Measurements from ENCODE around the gene CDK2AP2.

Gene CDK2AP2

DNA sequence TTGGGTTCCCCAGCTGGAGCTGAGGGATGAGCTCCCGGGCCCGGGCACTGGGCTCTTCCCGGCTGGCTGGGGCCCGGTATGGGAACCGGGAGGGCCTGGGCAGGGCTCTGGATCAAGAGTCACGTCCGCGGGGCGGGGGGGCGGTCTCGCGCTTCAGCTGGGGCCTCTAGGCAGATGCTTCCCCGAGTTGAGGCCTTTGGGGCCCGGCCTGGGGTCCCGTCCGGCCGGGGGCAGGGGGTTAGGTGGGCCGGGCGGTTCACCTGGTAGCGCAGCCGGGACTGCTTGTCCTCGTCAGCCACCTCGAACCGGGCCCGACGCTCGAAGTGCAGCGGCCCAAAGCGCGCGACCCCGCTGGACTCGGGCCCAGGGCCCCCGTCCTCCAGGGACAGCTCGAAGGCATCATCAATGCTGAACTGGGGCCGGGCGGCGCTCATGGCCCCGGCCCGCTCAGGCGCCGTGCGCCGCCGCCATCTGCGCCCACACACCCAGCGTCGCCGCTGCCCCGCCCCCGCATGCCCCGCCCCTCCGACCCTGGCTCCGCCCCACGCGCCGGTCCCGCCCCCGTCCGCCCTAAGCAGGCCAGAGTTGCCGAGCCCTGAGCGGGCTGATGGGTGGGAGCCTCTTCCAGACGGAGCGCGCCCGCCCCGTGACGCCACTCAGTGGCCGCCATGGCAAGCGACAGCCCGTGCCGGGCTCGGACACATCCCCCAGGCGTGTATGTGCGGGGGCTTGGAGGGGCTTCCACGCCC lies 39.0 kb downstream of the CDK2AP2 start, which contains the start of gene TMEM134:
TMEM134 (minus strand) TSS at position 493 of the 749 bp plus-strand sequence; CDS start at position 434, 59 bp downstream.
- no peaks in the 10 kb centered on the region for H3K9me3 ChIP-seq (ENCODE audit: control insufficient read depth, low read length)
- H3K27ac ChIP-seq (ENCODE audit: low read length, poor library complexity, severe bottlenecking): peak within 1 kb of the TSS; percentile 61
- H3K79me1 ChIP-seq (replicated peaks; ENCODE audit: low read length, poor library complexity, severe bottlenecking): peaks cover 17% of the 10 kb centered on the region
- H3K9ac ChIP-seq (ENCODE audit: low read length): peak within 1 kb of the TSS; percentile 94
- H2BK5ac ChIP-seq (ENCODE audit: low read depth, low read length, poor library complexity, severe bottlenecking): peak within 1 kb of the TSS; percentile 77
- peak within 1 kb of the TSS; percentile 18 for H2AK5ac ChIP-seq (ENCODE audit: low read length, severe bottlenecking)
- peaks cover 13 to 15% of the 10 kb centered on the region in 2 experiments for H3K36me3 ChIP-seq (ENCODE audit: control insufficient read depth in 1 of 2, insufficient read depth in 2 of 2, low read depth in 1 of 2, low read length in 2 of 2)
- peak; percentile 92 for DNase-seq
- peak within 1 kb of the TSS; percentile 81 to 89 for H3K18ac ChIP-seq (ENCODE audit: low read depth in 1 of 2, low read length in 2 of 2)
- peak within 1 kb of the TSS; percentile 86 for H3K4me2 ChIP-seq (ENCODE audit: low read length, poor library complexity, severe bottlenecking)
- H2BK15ac ChIP-seq (ENCODE audit: low read depth, poor library complexity, severe bottlenecking): peak within 1 kb of the TSS; percentile 97
- peak within 1 kb of the TSS in 1 of 2 experiments; percentile 95 for H3K23ac ChIP-seq (ENCODE audit: low read length in 2 of 2)
- peak within 1 kb of the TSS; percentile 89 for H4K91ac ChIP-seq (ENCODE audit: low read length)
- under 1% methylated on average over 76 of the region's 76 CpGs for WGBS
- peak within 1 kb of the TSS; percentile 88 for H3K4me3 ChIP-seq (ENCODE audit: insufficient read depth in 1 of 2, low read depth in 1 of 2, low read length in 2 of 2)
- peak within 1 kb of the TSS in 1 of 2 experiments; percentile 97 for H3K14ac ChIP-seq (ENCODE audit: low read length in 2 of 2)
- H3K4me1 ChIP-seq (ENCODE audit: control insufficient read depth, insufficient read depth, low read depth, low read length): peaks cover 29% of the 10 kb centered on the region
- peak within 1 kb of the TSS; percentile 66 for H2AFZ ChIP-seq (ENCODE audit: low read depth, low read length)
- H3K4ac ChIP-seq (ENCODE audit: low read depth in 1 of 2, low read length in 2 of 2): peak within 1 kb of the TSS; percentile 26 to 90
- H4K8ac ChIP-seq (ENCODE audit: low read length): peak within 1 kb of the TSS; percentile 98
- no peak within 1 kb of the TSS for H2BK120ac ChIP-seq (ENCODE audit: low read depth, low read length)
- H2BK12ac ChIP-seq (ENCODE audit: low read length in 2 of 2): peak within 1 kb of the TSS in 1 of 2 experiments; percentile 29
- H3K27me3 ChIP-seq (ENCODE audit: control insufficient read depth in 1 of 2, insufficient read depth in 1 of 2, low read length in 2 of 2): no peaks in the 10 kb centered on the region

DNA sequence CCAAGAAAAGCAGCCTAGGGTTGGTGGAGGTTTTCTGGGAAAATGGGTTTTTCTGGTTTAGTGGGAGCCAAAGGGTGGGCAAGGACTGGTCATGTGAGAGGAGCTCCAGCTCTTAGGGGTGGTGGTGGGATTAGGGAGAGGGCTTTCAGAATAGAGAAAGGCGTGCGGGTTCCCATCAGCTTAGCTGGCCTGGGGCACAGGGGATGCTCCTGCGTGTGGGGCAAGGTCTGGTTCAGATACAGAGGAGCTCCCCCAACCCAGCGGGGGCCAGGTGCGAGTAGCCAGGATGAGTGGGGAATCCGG lies 39.6 kb downstream of the CDK2AP2 start:
- H3K14ac ChIP-seq (ENCODE audit: low read length in 2 of 2): no peak overlapping the region
- peak overlapping the region in 1 of 2 experiments; percentile 81 for H3K18ac ChIP-seq (ENCODE audit: low read depth in 1 of 2, low read length in 2 of 2)
- H3K4me3 ChIP-seq (ENCODE audit: insufficient read depth in 1 of 2, low read depth in 1 of 2, low read length in 2 of 2): peak overlapping the region; percentile 84 to 88
- H3K9me3 ChIP-seq (ENCODE audit: control insufficient read depth, low read length): no peaks in the 10 kb centered on the region
- no peak overlapping the region for H4K8ac ChIP-seq (ENCODE audit: low read length)
- peak overlapping the region; percentile 18 for H2AK5ac ChIP-seq (ENCODE audit: low read length, severe bottlenecking)
- peaks cover 17% of the 10 kb centered on the region for H3K79me1 ChIP-seq (replicated peaks; ENCODE audit: low read length, poor library complexity, severe bottlenecking)
- H3K23ac ChIP-seq (ENCODE audit: low read length in 2 of 2): peak overlapping the region in 1 of 2 experiments; percentile 26
- peak overlapping the region; percentile 86 for H3K4me2 ChIP-seq (ENCODE audit: low read length, poor library complexity, severe bottlenecking)
- peaks cover 13 to 17% of the 10 kb centered on the region in 2 experiments for H3K36me3 ChIP-seq (ENCODE audit: control insufficient read depth in 1 of 2, insufficient read depth in 2 of 2, low read depth in 1 of 2, low read length in 2 of 2)
- DNase-seq: no peak
- H2BK15ac ChIP-seq (ENCODE audit: low read depth, poor library complexity, severe bottlenecking): no peak overlapping the region
- 33% methylated on average over 6 of the region's 6 CpGs for WGBS
- no peaks in the 10 kb centered on the region for H3K27me3 ChIP-seq (ENCODE audit: control insufficient read depth in 1 of 2, insufficient read depth in 1 of 2, low read length in 2 of 2)
- H3K9ac ChIP-seq (ENCODE audit: low read length): peak overlapping the region; percentile 87
- H2AFZ ChIP-seq (ENCODE audit: low read depth, low read length): no peak overlapping the region
- peak overlapping the region in 1 of 2 experiments; percentile 90 for H3K4ac ChIP-seq (ENCODE audit: low read depth in 1 of 2, low read length in 2 of 2)
- H2BK12ac ChIP-seq (ENCODE audit: low read length in 2 of 2): peak overlapping the region in 1 of 2 experiments; percentile 29
- H3K4me1 ChIP-seq (ENCODE audit: control insufficient read depth, insufficient read depth, low read depth, low read length): peaks cover 32% of the 10 kb centered on the region
- H4K91ac ChIP-seq (ENCODE audit: low read length): peak overlapping the region; percentile 43
- H2BK5ac ChIP-seq (ENCODE audit: low read depth, low read length, poor library complexity, severe bottlenecking): peak overlapping the region; percentile 77
- H3K27ac ChIP-seq (ENCODE audit: low read length, poor library complexity, severe bottlenecking): peak overlapping the region; percentile 31
- no peak overlapping the region for H2BK120ac ChIP-seq (ENCODE audit: low read depth, low read length)

- Histone ChIP-seq H2BK120ac (ENCODE audit: low read depth, low read length) (no peak overlapping the region), H3K27me3 (ENCODE audit: control insufficient read depth in 1 of 2, insufficient read depth in 1 of 2, low read length in 2 of 2) (no peaks in the 10 kb centered on the region), H3K14ac (ENCODE audit: low read length in 2 of 2) (no peak overlapping the region), H2AFZ (ENCODE audit: low read depth, low read length) (no peak overlapping the region), H4K8ac (ENCODE audit: low read length) (no peak overlapping the region), H3K79me1 (replicated peaks; ENCODE audit: low read length, poor library complexity, severe bottlenecking) (peaks cover 17% of the 10 kb centered on the region), H3K4me1 (ENCODE audit: control insufficient read depth, insufficient read depth, low read depth, low read length) (peaks cover 32% of the 10 kb centered on the region), H2BK15ac (ENCODE audit: low read depth, poor library complexity, severe bottlenecking) (peak overlapping the region; percentile 73), H3K36me3 (ENCODE audit: control insufficient read depth in 1 of 2, insufficient read depth in 2 of 2, low read depth in 1 of 2, low read length in 2 of 2) (peaks cover 13 to 17% of the 10 kb centered on the region in 2 experiments), H4K91ac (ENCODE audit: low read length) (no peak overlapping the region), H2AK5ac (ENCODE audit: low read length, severe bottlenecking) (peak overlapping the region; percentile 27), H3K9me3 (ENCODE audit: control insufficient read depth, low read length) (no peaks in the 10 kb centered on the region), H2BK5ac (ENCODE audit: low read depth, low read length, poor library complexity, severe bottlenecking) (no peak overlapping the region), H3K4me3 (ENCODE audit: insufficient read depth in 1 of 2, low read depth in 1 of 2, low read length in 2 of 2) (peak overlapping the region; percentile 84 to 88), H3K4ac (ENCODE audit: low read depth in 1 of 2, low read length in 2 of 2) (no peak overlapping the region), H3K9ac (ENCODE audit: low read length) (peak overlapping the region; percentile 87), H3K23ac (ENCODE audit: low read length in 2 of 2) (no peak overlapping the region), H3K4me2 (ENCODE audit: low read length, poor library complexity, severe bottlenecking) (peak overlapping the region; percentile 86), H3K18ac (ENCODE audit: low read depth in 1 of 2, low read length in 2 of 2) (no peak overlapping the region), H2BK12ac (ENCODE audit: low read length in 2 of 2) (peak overlapping the region in 1 of 2 experiments; percentile 6), H3K27ac (ENCODE audit: low read length, poor library complexity, severe bottlenecking) (no peak overlapping the region)
- 78% methylated on average over 5 of the region's 5 CpGs for WGBS
- no peak for DNase-seq
Observed at GRCh38 chr11:67468056-67468455, 39.9 kb downstream of the CDK2AP2 start.

- H3K14ac ChIP-seq (ENCODE audit: low read length in 2 of 2): no peak overlapping the region
- no peaks in the 10 kb centered on the region for H3K27me3 ChIP-seq (ENCODE audit: control insufficient read depth in 1 of 2, insufficient read depth in 1 of 2, low read length in 2 of 2)
- WGBS: 86% methylated on average over 11 of the region's 11 CpGs
- H3K4me1 ChIP-seq (ENCODE audit: control insufficient read depth, insufficient read depth, low read depth, low read length): peaks cover 32% of the 10 kb centered on the region
- H2AFZ ChIP-seq (ENCODE audit: low read depth, low read length): no peak overlapping the region
- no peak overlapping the region for H2BK15ac ChIP-seq (ENCODE audit: low read depth, poor library complexity, severe bottlenecking)
- H4K8ac ChIP-seq (ENCODE audit: low read length): no peak overlapping the region
- H2AK5ac ChIP-seq (ENCODE audit: low read length, severe bottlenecking): no peak overlapping the region
- no peak overlapping the region for H3K4ac ChIP-seq (ENCODE audit: low read depth in 1 of 2, low read length in 2 of 2)
- H2BK5ac ChIP-seq (ENCODE audit: low read depth, low read length, poor library complexity, severe bottlenecking): no peak overlapping the region
- H3K36me3 ChIP-seq (ENCODE audit: control insufficient read depth in 1 of 2, insufficient read depth in 2 of 2, low read depth in 1 of 2, low read length in 2 of 2): peaks cover 13 to 17% of the 10 kb centered on the region in 2 experiments
- H3K4me2 ChIP-seq (ENCODE audit: low read length, poor library complexity, severe bottlenecking): no peak overlapping the region
- H3K18ac ChIP-seq (ENCODE audit: low read depth in 1 of 2, low read length in 2 of 2): no peak overlapping the region
- peaks cover 17% of the 10 kb centered on the region for H3K79me1 ChIP-seq (replicated peaks; ENCODE audit: low read length, poor library complexity, severe bottlenecking)
- no peak overlapping the region for H3K27ac ChIP-seq (ENCODE audit: low read length, poor library complexity, severe bottlenecking)
- H3K9me3 ChIP-seq (ENCODE audit: control insufficient read depth, low read length): no peaks in the 10 kb centered on the region
- no peak overlapping the region for H4K91ac ChIP-seq (ENCODE audit: low read length)
- DNase-seq: no peak
- peak overlapping the region in 1 of 2 experiments; percentile 84 for H3K4me3 ChIP-seq (ENCODE audit: insufficient read depth in 1 of 2, low read depth in 1 of 2, low read length in 2 of 2)
- no peak overlapping the region for H3K23ac ChIP-seq (ENCODE audit: low read length in 2 of 2)
- no peak overlapping the region for H2BK120ac ChIP-seq (ENCODE audit: low read depth, low read length)
- H2BK12ac ChIP-seq (ENCODE audit: low read length in 2 of 2): no peak overlapping the region
- peak overlapping the region; percentile 87 for H3K9ac ChIP-seq (ENCODE audit: low read length)
Observed at GRCh38 chr11:67466962-67467771, 40.8 kb downstream of the CDK2AP2 start.
